Panc1 (cell line): ENCODE measurements around the gene IFI6. TPM values are rescaled to one million over a fixed set of nuclear protein-coding genes. Genes with fewer than 3 reads are reported as not detected.

Experiments used
- ATAC-seq: fragments of 200-7000 bp; cut with Tn5 transposase; 2 replicates; pipeline ENCODE4 v1.9.1; 2020; ENCODE audit warnings: mild to moderate bottlenecking, moderate library complexity
- BruUV-seq: library from RNA; stranded (reverse); fragments of 400-500 nt; replicated peaks from 2 replicates; lab custom pipeline; 2021; lab: Mats Ljungman, UMichigan
- CTCF ChIA-PET: fragments of 300-600 bp; sonication (Branson Sonifier 250); formaldehyde crosslinking; loops from one replicate; lab custom pipeline; 2022; ENCODE audit warnings: antibody characterized with exemption; lab: Charles Lee
- POLR2A ChIA-PET: fragments of 300-600 bp; sonication (Branson Sonifier 250); formaldehyde crosslinking; loops from one replicate; lab custom pipeline; 2022; ENCODE audit warnings: antibody characterized with exemption; lab: Charles Lee
- DNase-seq: peaks from one replicate; pipeline ENCODE4 v3.0.0-alpha.2; 2010; ENCODE audit warnings: low read depth, low spot score
- H3K27ac ChIP-seq: 2 replicates; pipeline ENCODE4 v1.5.1; 2011; ENCODE audit warnings: mild to moderate bottlenecking, low read length, inconsistent platforms
- H3K27me3 ChIP-seq: fragments of 200-500 bp; sonication (Bioruptor generic); 2 replicates; pipeline ENCODE4 v1.6.0; 2014; ENCODE audit warnings: low read length, inconsistent platforms; ENCODE audit not compliant: control insufficient read depth, insufficient read depth
- H3K36me3 ChIP-seq: fragments of 200-500 bp; sonication (Bioruptor generic); 2 replicates; pipeline ENCODE4 v1.5.1; 2014; ENCODE audit warnings: inconsistent platforms, mild to moderate bottlenecking, low read length, moderate library complexity; ENCODE audit not compliant: control insufficient read depth, insufficient read depth
- H3K4me1 ChIP-seq: 2 replicates; pipeline ENCODE4 v1.5.1; 2011; ENCODE audit warnings: inconsistent platforms, mild to moderate bottlenecking, low read length, moderate library complexity; ENCODE audit not compliant: control insufficient read depth, insufficient read depth
- H3K4me3 ChIP-seq, 2 experiments: 2 replicates each; pipeline ENCODE4 v1.5.1; 2011 to 2012; ENCODE audit warnings: low read depth in 2 of 2, low read length in 2 of 2, mild to moderate bottlenecking in 2 of 2, inconsistent platforms in 1 of 2, moderate library complexity in 1 of 2
- H3K9me3 ChIP-seq: fragments of 200-500 bp; sonication (Bioruptor generic); 2 replicates; pipeline ENCODE4 v1.5.1; 2014; ENCODE audit warnings: low read depth, mild to moderate bottlenecking, inconsistent platforms, low read length, moderate library complexity; ENCODE audit not compliant: control insufficient read depth, insufficient read depth
- POLR2AphosphoS5 ChIP-seq: IDR thresholded peaks from 2 replicates; pipeline ENCODE4 v1.6.1; 2012; ENCODE audit warnings: mild to moderate bottlenecking, low read depth, low read length, moderate library complexity
- REST ChIP-seq, 2 experiments: IDR thresholded peaks; 2 replicates each; pipeline ENCODE4 v1.6.1; 2011 to 2012; ENCODE audit warnings: low read depth in 2 of 2, control low read depth in 1 of 2, low read length in 1 of 2, mild to moderate bottlenecking in 1 of 2, moderate library complexity in 1 of 2; ENCODE audit not compliant: insufficient read depth in 1 of 2
- SIN3A ChIP-seq: IDR thresholded peaks from 2 replicates; pipeline ENCODE4 v1.6.1; 2012; ENCODE audit warnings: low read depth, mild to moderate bottlenecking, low read length, moderate library complexity, borderline replicate concordance; ENCODE audit not compliant: insufficient read depth
- TCF7L2 ChIP-seq: IDR thresholded peaks from 2 replicates; pipeline ENCODE4 v1.6.1; 2011; ENCODE audit warnings: mild to moderate bottlenecking, low read depth, low read length, inconsistent platforms
- in situ Hi-C: cut with HindIII; loops from 2 replicates; pipeline ENCODE4 v1.10.0; 2016; ENCODE audit warnings: low sequenced_read_pairs, low pct_unique_long_range_greater_than_20kb
- intact Hi-C: fragments of 100-400 bp; cut with micrococcal nuclease; formaldehyde crosslinking; loops from one replicate; pipeline ENCODE4 v1.10.0; 2022; ENCODE audit not compliant: unreplicated experiment
- total RNA-seq: library from RNA; stranded (reverse); gene quantifications from one replicate; pipeline ENCODE4 v1.2.1, GENCODE V29; 2021; ENCODE audit not compliant: unreplicated experiment
- TF ChIP-seq, protein P1 (sequence below): fragments of 450-650 bp; IDR thresholded peaks from 2 replicates; pipeline ENCODE4 v1.5.1; 2017; ENCODE audit warnings: mild to moderate bottlenecking

The IFI6 gene
- total RNA-seq, 1 experiment from 2014 or later = 39.1 TPM

DNA sequence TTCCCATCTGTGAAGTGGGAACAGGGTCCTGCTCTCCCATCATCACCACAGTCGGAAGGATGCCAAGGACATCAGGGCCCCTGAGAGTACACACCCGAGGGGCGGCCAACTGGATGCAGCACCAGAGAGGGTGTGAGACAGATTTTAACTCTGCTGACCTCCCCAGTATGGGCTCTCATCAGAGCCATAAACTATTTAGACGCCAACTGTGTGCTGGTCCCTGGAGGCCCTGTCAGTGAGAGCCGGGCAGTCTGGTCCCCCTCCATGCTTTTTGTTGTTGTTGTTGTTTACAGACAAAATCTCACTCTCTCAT lies 38.7 kb downstream of the IFI6 start:
- CTCF ChIA-PET = no interaction called here
- TF ChIP-seq, protein P1, sequence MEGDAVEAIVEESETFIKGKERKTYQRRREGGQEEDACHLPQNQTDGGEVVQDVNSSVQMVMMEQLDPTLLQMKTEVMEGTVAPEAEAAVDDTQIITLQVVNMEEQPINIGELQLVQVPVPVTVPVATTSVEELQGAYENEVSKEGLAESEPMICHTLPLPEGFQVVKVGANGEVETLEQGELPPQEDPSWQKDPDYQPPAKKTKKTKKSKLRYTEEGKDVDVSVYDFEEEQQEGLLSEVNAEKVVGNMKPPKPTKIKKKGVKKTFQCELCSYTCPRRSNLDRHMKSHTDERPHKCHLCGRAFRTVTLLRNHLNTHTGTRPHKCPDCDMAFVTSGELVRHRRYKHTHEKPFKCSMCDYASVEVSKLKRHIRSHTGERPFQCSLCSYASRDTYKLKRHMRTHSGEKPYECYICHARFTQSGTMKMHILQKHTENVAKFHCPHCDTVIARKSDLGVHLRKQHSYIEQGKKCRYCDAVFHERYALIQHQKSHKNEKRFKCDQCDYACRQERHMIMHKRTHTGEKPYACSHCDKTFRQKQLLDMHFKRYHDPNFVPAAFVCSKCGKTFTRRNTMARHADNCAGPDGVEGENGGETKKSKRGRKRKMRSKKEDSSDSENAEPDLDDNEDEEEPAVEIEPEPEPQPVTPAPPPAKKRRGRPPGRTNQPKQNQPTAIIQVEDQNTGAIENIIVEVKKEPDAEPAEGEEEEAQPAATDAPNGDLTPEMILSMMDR = no peak
- no peak for TF ChIP-seq SIN3A
- TF ChIP-seq TCF7L2 = no peak
- TF ChIP-seq POLR2AphosphoS5 = no peak
- TF ChIP-seq REST (IDR thresholded peaks at IDR 0.05; ENCODE audit: insufficient read depth in 1 of 2, low read depth in 2 of 2, low read length in 1 of 2) = no peak
- in situ Hi-C loops (no loop called here), intact Hi-C loops (no loop called here)
- no peak for ATAC-seq
- Histone ChIP-seq H3K4me3 (no peak overlapping the region), H3K9me3 (no peaks in the 10 kb centered on the region), H3K27me3 (peaks cover 9% of the 10 kb centered on the region; the same call in 1 of the 2 replicates), H3K27ac (no peak overlapping the region), H3K36me3 (no peaks in the 10 kb centered on the region), H3K4me1 (no peaks in the 10 kb centered on the region)
- POLR2A ChIA-PET = no interaction called here
- no TSS peak for BruUV-seq
- DNase-seq = no peak

- ATAC-seq (no peak), DNase-seq (no peak)
- ChIA-PET POLR2A (interaction anchor here (0.6 kb wide), 1 partner anchor 24 kb away, joined by 3 read pairs; no protein-coding TSS in a partner anchor), CTCF (no interaction called here)
- no peak for TF ChIP-seq REST (IDR thresholded peaks at IDR 0.05; ENCODE audit: insufficient read depth in 1 of 2, low read depth in 2 of 2, low read length in 1 of 2)
- TF ChIP-seq SIN3A = no peak
- TF ChIP-seq, protein P1 = no peak
- TF ChIP-seq POLR2AphosphoS5 = no peak
- no peak for TF ChIP-seq TCF7L2
- H3K27me3 ChIP-seq = peaks cover 9% of the 10 kb centered on the region; the same call in 1 of the 2 replicates
- H3K4me1 ChIP-seq = no peaks in the 10 kb centered on the region
- H3K27ac ChIP-seq = no peak overlapping the region
- in situ Hi-C loops = no loop called here
- intact Hi-C loops = no loop called here
- BruUV-seq = no TSS peak
- no peaks in the 10 kb centered on the region for H3K9me3 ChIP-seq
- H3K36me3 ChIP-seq = no peaks in the 10 kb centered on the region
- no peak overlapping the region for H3K4me3 ChIP-seq
Measured at GRCh38 chr1:27632387-27633297, 39.4 kb downstream of the IFI6 start.
